ENCODE results near the gene MYRIP. TPM values are rescaled to one million over a fixed set of nuclear protein-coding genes. Genes with fewer than 3 reads are reported as not detected.

Gene MYRIP
- total RNA-seq, 4 donors from 2014 or later = 3.5 to 31.1 (median 12.1) TPM

GRCh38 chr3:40152482-40153133 is 343.2 kb downstream of the MYRIP start:
- intact Hi-C loops (cut with DNase I; ENCODE audit: low total_unique reads) = no loop called here
- H3K27me3 ChIP-seq = no peaks in the 10 kb centered on the region
- DNase-seq = no peak

DNA sequence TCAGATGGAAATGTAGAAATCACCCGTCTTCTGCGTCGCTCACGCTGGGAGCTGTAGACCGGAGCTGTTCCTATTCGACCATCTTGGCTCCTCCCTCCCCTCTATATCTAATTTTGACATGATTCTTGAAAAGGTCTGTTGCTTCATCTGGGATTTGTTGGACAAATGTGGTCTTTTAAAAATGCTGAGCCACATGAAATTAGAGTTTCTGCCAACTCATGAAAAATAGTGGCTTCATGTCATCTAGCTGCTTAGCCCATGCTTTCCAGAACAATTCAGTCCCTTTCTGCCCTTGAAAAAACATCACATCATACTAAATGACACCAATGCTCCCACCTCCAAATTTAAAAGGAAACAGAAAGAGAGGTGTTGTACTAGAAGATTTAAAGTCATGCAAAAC is 351.5 kb downstream of the MYRIP start:
- intact Hi-C loops (cut with DNase I; ENCODE audit: low total_unique reads) = no loop called here
- Histone ChIP-seq H3K27me3 (no peaks in the 10 kb centered on the region), H3K27ac (no peak overlapping the region), H3K9me3 (no peaks in the 10 kb centered on the region), H3K4me3 (no peak overlapping the region), H3K36me3 (no peaks in the 10 kb centered on the region), H3K4me1 (no peaks in the 10 kb centered on the region)
- no peak for DNase-seq
- TF ChIP-seq, protein P1, sequence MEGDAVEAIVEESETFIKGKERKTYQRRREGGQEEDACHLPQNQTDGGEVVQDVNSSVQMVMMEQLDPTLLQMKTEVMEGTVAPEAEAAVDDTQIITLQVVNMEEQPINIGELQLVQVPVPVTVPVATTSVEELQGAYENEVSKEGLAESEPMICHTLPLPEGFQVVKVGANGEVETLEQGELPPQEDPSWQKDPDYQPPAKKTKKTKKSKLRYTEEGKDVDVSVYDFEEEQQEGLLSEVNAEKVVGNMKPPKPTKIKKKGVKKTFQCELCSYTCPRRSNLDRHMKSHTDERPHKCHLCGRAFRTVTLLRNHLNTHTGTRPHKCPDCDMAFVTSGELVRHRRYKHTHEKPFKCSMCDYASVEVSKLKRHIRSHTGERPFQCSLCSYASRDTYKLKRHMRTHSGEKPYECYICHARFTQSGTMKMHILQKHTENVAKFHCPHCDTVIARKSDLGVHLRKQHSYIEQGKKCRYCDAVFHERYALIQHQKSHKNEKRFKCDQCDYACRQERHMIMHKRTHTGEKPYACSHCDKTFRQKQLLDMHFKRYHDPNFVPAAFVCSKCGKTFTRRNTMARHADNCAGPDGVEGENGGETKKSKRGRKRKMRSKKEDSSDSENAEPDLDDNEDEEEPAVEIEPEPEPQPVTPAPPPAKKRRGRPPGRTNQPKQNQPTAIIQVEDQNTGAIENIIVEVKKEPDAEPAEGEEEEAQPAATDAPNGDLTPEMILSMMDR (IDR thresholded peaks at IDR 0.05) = no peak
- no peak for TF ChIP-seq POLR2A (IDR thresholded peaks at IDR 0.05)

More at GRCh38 chr3:40152482-40153133, 343.2 kb downstream of the MYRIP start:
- no peak overlapping the region for H3K4me3 ChIP-seq
- no peak for TF ChIP-seq POLR2A (IDR thresholded peaks at IDR 0.05)
- TF ChIP-seq, protein P1 (IDR thresholded peaks at IDR 0.05) = no peak
- no peak overlapping the region for H3K27ac ChIP-seq
- H3K36me3 ChIP-seq = no peaks in the 10 kb centered on the region
- no peaks in the 10 kb centered on the region for H3K4me1 ChIP-seq
- no peaks in the 10 kb centered on the region for H3K9me3 ChIP-seq

- no peaks in the 10 kb centered on the region for H3K36me3 ChIP-seq
- no peak for DNase-seq
- no peaks in the 10 kb centered on the region for H3K4me1 ChIP-seq
- TF ChIP-seq POLR2A (IDR thresholded peaks at IDR 0.05) = no peak
- TF ChIP-seq, protein P1 (IDR thresholded peaks at IDR 0.05) = no peak
- no peak overlapping the region for H3K27ac ChIP-seq
- no peaks in the 10 kb centered on the region for H3K27me3 ChIP-seq
- intact Hi-C loops (cut with DNase I; ENCODE audit: low total_unique reads) = no loop called here
- H3K9me3 ChIP-seq = no peaks in the 10 kb centered on the region
- H3K4me3 ChIP-seq = no peak overlapping the region
These were observed 353.2 kb downstream of the MYRIP start for GRCh38 chr3:40162616-40163015.

DNA sequence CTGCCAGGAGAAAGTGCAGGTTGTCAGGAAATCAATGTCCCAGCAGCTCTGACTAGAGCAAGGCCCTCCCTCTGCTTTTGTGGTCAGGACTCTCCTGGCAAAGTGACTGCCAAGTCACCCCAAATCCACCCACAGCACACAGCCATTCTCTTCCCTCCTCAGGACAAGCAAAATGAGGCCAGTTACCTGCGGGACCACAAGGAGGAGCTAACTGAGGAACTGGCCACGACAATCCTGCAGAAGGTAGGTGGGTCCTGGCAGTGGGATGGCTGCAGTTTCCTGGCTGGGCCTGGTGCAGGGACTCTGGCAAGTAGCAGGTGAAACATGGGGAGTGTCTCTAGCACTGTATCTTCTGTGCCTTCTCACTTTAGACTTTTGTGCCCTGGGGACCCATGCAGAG is 357.6 kb downstream of the MYRIP start:
- no peaks in the 10 kb centered on the region for H3K9me3 ChIP-seq
- no peaks in the 10 kb centered on the region for H3K27me3 ChIP-seq
- TF ChIP-seq, protein P1 (IDR thresholded peaks at IDR 0.05) = no peak
- no peak for TF ChIP-seq POLR2A (IDR thresholded peaks at IDR 0.05)
- no peak overlapping the region for H3K4me3 ChIP-seq
- DNase-seq = no peak
- H3K36me3 ChIP-seq = no peaks in the 10 kb centered on the region
- no peak overlapping the region for H3K27ac ChIP-seq
- intact Hi-C loops (cut with DNase I; ENCODE audit: low total_unique reads) = no loop called here
- no peaks in the 10 kb centered on the region for H3K4me1 ChIP-seq

DNA sequence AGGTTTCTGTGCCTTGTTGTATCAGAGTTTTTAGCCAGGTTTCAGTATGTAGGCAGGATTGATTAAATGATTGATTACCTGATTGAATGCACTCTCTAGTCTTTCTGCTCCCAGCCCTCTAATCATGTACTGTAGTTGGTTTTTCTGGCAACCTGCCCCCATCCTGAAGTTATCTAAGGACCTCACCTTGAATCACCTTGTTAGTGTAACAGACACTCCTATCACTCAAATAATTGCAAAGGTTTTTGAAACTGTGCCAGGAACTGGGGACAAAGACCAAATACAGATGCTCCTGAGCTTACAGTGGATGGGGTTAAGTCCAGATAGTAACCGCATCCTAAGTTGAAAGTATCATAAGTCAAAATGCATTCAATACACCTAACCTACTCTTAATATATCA is 358.5 kb downstream of the MYRIP start:
- intact Hi-C loops (cut with DNase I; ENCODE audit: low total_unique reads) = no loop called here
- no peaks in the 10 kb centered on the region for H3K9me3 ChIP-seq
- no peaks in the 10 kb centered on the region for H3K36me3 ChIP-seq
- H3K4me1 ChIP-seq = no peaks in the 10 kb centered on the region
- no peaks in the 10 kb centered on the region for H3K27me3 ChIP-seq
- H3K27ac ChIP-seq = no peak overlapping the region
- TF ChIP-seq, protein P1 (IDR thresholded peaks at IDR 0.05) = no peak
- no peak for TF ChIP-seq POLR2A (IDR thresholded peaks at IDR 0.05)
- no peak for DNase-seq
- no peak overlapping the region for H3K4me3 ChIP-seq

Data from uterus (tissue), 4 donors.